Memory B cell (primary cell): ENCODE results near the gene SMCO4.

Source experiments
- ATAC-seq: fragments of 150-1000 bp; cut with Tn5 transposase; 2 replicates; pipeline ENCODE4 v1.10.0; 2021; ENCODE audit warnings: low read depth, mild to moderate bottlenecking, moderate library complexity
- DNase-seq, 2 donors: peaks; one replicate each; pipeline ENCODE4 v3.0.0; 2022; ENCODE audit warnings: low spot score in 2 of 2
- H3K27ac Mint-ChIP-seq: one replicate; pipeline ENCODE4 v1.8.0; 2022; ENCODE audit warnings: mild to moderate bottlenecking, moderate library complexity, mixed read lengths
- H3K27me3 Mint-ChIP-seq: one replicate; pipeline ENCODE4 v1.8.0; 2022; ENCODE audit warnings: mixed read lengths
- H3K36me3 Mint-ChIP-seq: one replicate; pipeline ENCODE4 v1.8.0; 2022; ENCODE audit warnings: mild to moderate bottlenecking, mixed read lengths
- H3K4me1 Mint-ChIP-seq: one replicate; pipeline ENCODE4 v1.8.0; 2022; ENCODE audit warnings: mixed read lengths
- H3K4me3 Mint-ChIP-seq: one replicate; pipeline ENCODE4 v1.8.0; 2022; ENCODE audit warnings: mild to moderate bottlenecking, moderate library complexity, mixed read lengths
- H3K9me3 Mint-ChIP-seq: one replicate; pipeline ENCODE4 v1.8.0; 2022; ENCODE audit warnings: mixed read lengths

The SMCO4 gene

GRCh38 chr11:93571612-93572011, 28.4 kb upstream of the SMCO4 start:
- Mint-ChIP-seq H3K4me1 (no peaks in the 10 kb centered on the region), H3K9me3 (no peaks in the 10 kb centered on the region), H3K36me3 (no peaks in the 10 kb centered on the region), H3K27me3 (peaks cover 10% of the 10 kb centered on the region), H3K4me3 (no peak overlapping the region), H3K27ac (no peak overlapping the region)
- DNase-seq, result no peak
- no peak for ATAC-seq

- no peak overlapping the region for H3K4me3 Mint-ChIP-seq
- no peaks in the 10 kb centered on the region for H3K9me3 Mint-ChIP-seq
- H3K4me1 Mint-ChIP-seq, result no peaks in the 10 kb centered on the region
- H3K36me3 Mint-ChIP-seq, result no peaks in the 10 kb centered on the region
- DNase-seq, result no peak
- ATAC-seq, result no peak
- H3K27me3 Mint-ChIP-seq, result peaks cover 7% of the 10 kb centered on the region
- H3K27ac Mint-ChIP-seq, result no peak overlapping the region
Observed at GRCh38 chr11:93570759-93571413, 27.7 kb upstream of the SMCO4 start.

- DNase-seq (no peak), ATAC-seq (no peak)
- Mint-ChIP-seq H3K4me3 (no peak overlapping the region), H3K9me3 (no peaks in the 10 kb centered on the region), H3K27me3 (peaks cover 7% of the 10 kb centered on the region), H3K4me1 (no peaks in the 10 kb centered on the region), H3K36me3 (no peaks in the 10 kb centered on the region), H3K27ac (no peak overlapping the region)
Observed at GRCh38 chr11:93569496-93569895, 26.3 kb upstream of the SMCO4 start.

- H3K9me3 Mint-ChIP-seq, result no peaks in the 10 kb centered on the region
- no peak overlapping the region for H3K27ac Mint-ChIP-seq
- DNase-seq (no peak), ATAC-seq (no peak)
- peaks cover 8% of the 10 kb centered on the region for H3K27me3 Mint-ChIP-seq
- no peak overlapping the region for H3K4me3 Mint-ChIP-seq
- H3K4me1 Mint-ChIP-seq, result no peaks in the 10 kb centered on the region
- no peaks in the 10 kb centered on the region for H3K36me3 Mint-ChIP-seq
Observed at GRCh38 chr11:93568726-93569125, 25.5 kb upstream of the SMCO4 start.

- ATAC-seq, result no peak
Observed at GRCh38 chr11:93567401-93567895, 24.3 kb upstream of the SMCO4 start.

GRCh38 chr11:93564895-93565294, 21.7 kb upstream of the SMCO4 start:
- H3K27ac Mint-ChIP-seq, result no peak overlapping the region
- H3K27me3 Mint-ChIP-seq, result peaks cover 6% of the 10 kb centered on the region
- H3K4me3 Mint-ChIP-seq, result no peak overlapping the region
- H3K36me3 Mint-ChIP-seq, result no peaks in the 10 kb centered on the region
- H3K4me1 Mint-ChIP-seq, result no peaks in the 10 kb centered on the region
- ATAC-seq (no peak), DNase-seq (no peak)
- no peaks in the 10 kb centered on the region for H3K9me3 Mint-ChIP-seq

More at GRCh38 chr11:93567401-93567895, 24.3 kb upstream of the SMCO4 start:
- Mint-ChIP-seq H3K4me3 (no peak overlapping the region), H3K27ac (no peak overlapping the region), H3K36me3 (no peaks in the 10 kb centered on the region), H3K27me3 (peaks cover 9% of the 10 kb centered on the region), H3K9me3 (no peaks in the 10 kb centered on the region), H3K4me1 (no peaks in the 10 kb centered on the region)
- DNase-seq, result no peak

GRCh38 chr11:93563857-93564256, 20.7 kb upstream of the SMCO4 start:
- H3K27ac Mint-ChIP-seq, result no peak overlapping the region
- H3K4me1 Mint-ChIP-seq, result no peaks in the 10 kb centered on the region
- ATAC-seq, result no peak

GRCh38 chr11:93560199-93560932, 17.2 kb upstream of the SMCO4 start:
- DNase-seq, result no peak
- H3K9me3 Mint-ChIP-seq, result no peaks in the 10 kb centered on the region

More at GRCh38 chr11:93563857-93564256, 20.7 kb upstream of the SMCO4 start:
- Mint-ChIP-seq H3K9me3 (no peaks in the 10 kb centered on the region), H3K4me3 (no peak overlapping the region), H3K36me3 (no peaks in the 10 kb centered on the region), H3K27me3 (peaks cover 6% of the 10 kb centered on the region)
- DNase-seq, result no peak

GRCh38 chr11:93559681-93560080, 16.5 kb upstream of the SMCO4 start:
- ATAC-seq (no peak), DNase-seq (no peak)
- Mint-ChIP-seq H3K27ac (no peak overlapping the region), H3K36me3 (no peaks in the 10 kb centered on the region), H3K4me1 (no peaks in the 10 kb centered on the region), H3K27me3 (peaks cover 13% of the 10 kb centered on the region), H3K9me3 (no peaks in the 10 kb centered on the region), H3K4me3 (no peak overlapping the region)

More at GRCh38 chr11:93560199-93560932, 17.2 kb upstream of the SMCO4 start:
- H3K4me3 Mint-ChIP-seq, result no peak overlapping the region
- H3K27ac Mint-ChIP-seq, result no peak overlapping the region
- peaks cover 12% of the 10 kb centered on the region for H3K27me3 Mint-ChIP-seq
- no peak for ATAC-seq
- H3K36me3 Mint-ChIP-seq, result no peaks in the 10 kb centered on the region
- no peaks in the 10 kb centered on the region for H3K4me1 Mint-ChIP-seq

GRCh38 chr11:93552874-93553273, 9.7 kb upstream of the SMCO4 start:
- H3K36me3 Mint-ChIP-seq, result no peaks in the 10 kb centered on the region
- DNase-seq, result no peak
- no peaks in the 10 kb centered on the region for H3K9me3 Mint-ChIP-seq
- ATAC-seq, result no peak
- H3K4me1 Mint-ChIP-seq, result peaks cover 5% of the 10 kb centered on the region
- H3K4me3 Mint-ChIP-seq, result no peak overlapping the region
- peaks cover 18% of the 10 kb centered on the region for H3K27me3 Mint-ChIP-seq
- H3K27ac Mint-ChIP-seq, result no peak overlapping the region

- Mint-ChIP-seq H3K4me3 (no peak overlapping the region), H3K36me3 (no peaks in the 10 kb centered on the region), H3K9me3 (no peaks in the 10 kb centered on the region), H3K27ac (no peak overlapping the region), H3K27me3 (peaks cover 8% of the 10 kb centered on the region), H3K4me1 (peaks cover 5% of the 10 kb centered on the region)
- no peak for DNase-seq
- no peak for ATAC-seq
Observed at GRCh38 chr11:93549976-93550375, 6.8 kb upstream of the SMCO4 start.

- H3K9me3 Mint-ChIP-seq, result no peaks in the 10 kb centered on the region
- peaks cover 5% of the 10 kb centered on the region for H3K4me1 Mint-ChIP-seq
- no peak overlapping the region for H3K27ac Mint-ChIP-seq
Observed at GRCh38 chr11:93548679-93549319, 5.6 kb upstream of the SMCO4 start.

GRCh38 chr11:93547773-93548172, 4.6 kb upstream of the SMCO4 start:
- Mint-ChIP-seq H3K27me3 (peaks cover 4% of the 10 kb centered on the region), H3K27ac (no peak overlapping the region), H3K4me3 (no peak overlapping the region), H3K4me1 (peaks cover 9% of the 10 kb centered on the region), H3K36me3 (no peaks in the 10 kb centered on the region), H3K9me3 (no peaks in the 10 kb centered on the region)
- DNase-seq, result no peak
- ATAC-seq, result no peak

More at GRCh38 chr11:93548679-93549319, 5.6 kb upstream of the SMCO4 start:
- Mint-ChIP-seq H3K27me3 (peaks cover 5% of the 10 kb centered on the region), H3K4me3 (no peak overlapping the region), H3K36me3 (no peaks in the 10 kb centered on the region)
- ATAC-seq, result no peak
- no peak for DNase-seq

GRCh38 chr11:93547028-93547427, 3.8 kb upstream of the SMCO4 start:
- H3K4me3 Mint-ChIP-seq, result no peak overlapping the region
- no peak for DNase-seq

More at GRCh38 chr11:93547028-93547427, 3.8 kb upstream of the SMCO4 start:
- no peaks in the 10 kb centered on the region for H3K9me3 Mint-ChIP-seq
- no peak overlapping the region for H3K27ac Mint-ChIP-seq
- H3K27me3 Mint-ChIP-seq, result peaks cover 4% of the 10 kb centered on the region
- H3K4me1 Mint-ChIP-seq, result peaks cover 12% of the 10 kb centered on the region
- ATAC-seq, result no peak
- no peaks in the 10 kb centered on the region for H3K36me3 Mint-ChIP-seq
